ENCODE measurements around the gene PCNX3. TPM values are rescaled to one million over a fixed set of nuclear protein-coding genes. Genes with fewer than 3 reads are reported as not detected.

Gene PCNX3
- polyA plus RNA-seq, 1 donor (not counting 4 experiments of a cell fraction or from before 2014, with no cell fraction given) = 6.1 TPM

DNA sequence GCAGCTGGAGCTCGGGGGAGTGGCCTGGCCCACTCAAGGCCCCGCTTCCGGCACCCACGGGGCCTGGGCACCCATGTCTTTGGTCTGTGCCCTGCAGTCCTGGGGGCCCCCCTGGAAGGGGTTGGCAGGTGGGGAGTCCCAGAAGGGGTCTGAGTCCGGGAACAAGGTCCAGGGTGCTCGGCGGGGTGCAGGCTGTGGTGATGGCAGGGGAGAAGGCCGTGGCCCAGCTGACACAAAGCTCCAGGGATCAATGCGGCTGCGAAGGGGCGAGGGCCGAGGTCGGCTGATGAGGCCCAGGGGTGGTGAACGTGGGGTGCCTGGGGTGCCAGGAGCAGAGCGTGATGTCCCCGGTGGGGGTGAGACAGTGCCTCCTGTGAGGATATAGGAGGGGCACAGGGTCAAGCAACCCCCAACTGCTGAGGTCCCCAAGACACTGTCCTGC, 17.3 kb upstream of the PCNX3 start:
- dilution Hi-C loops (cut with MboI; ENCODE audit: extremely low pct_ligation_motif_present, low sequenced_read_pairs) = no loop called here
- no peaks in the 10 kb centered on the region for H3K79me2 ChIP-seq (ENCODE audit: control insufficient read depth, insufficient read depth, low read length)
- no peaks in the 10 kb centered on the region for H4K20me1 ChIP-seq (ENCODE audit: control insufficient read depth, extremely low read depth, insufficient read depth, low read length)
- DNase-seq (ENCODE audit: low read depth, low spot score) (no peak), FAIRE-seq (no peak)
- no peak overlapping the region for H3K9ac ChIP-seq (ENCODE audit: control insufficient read depth, extremely low read depth, insufficient read depth, low read length)
- H3K9me1 ChIP-seq (ENCODE audit: control insufficient read depth, extremely low read depth, insufficient read depth, low read length) = no peaks in the 10 kb centered on the region
- H3K27me3 ChIP-seq (ENCODE audit: control insufficient read depth, extremely low read depth, insufficient read depth, low read length) = no peaks in the 10 kb centered on the region
- H3K4me1 ChIP-seq (ENCODE audit: control insufficient read depth, extremely low read depth, insufficient read depth, low read length) = peaks cover 13% of the 10 kb centered on the region
- H3K9me3 ChIP-seq (ENCODE audit: control insufficient read depth, low read depth, low read length) = no peaks in the 10 kb centered on the region
- TF ChIP-seq, protein P1, sequence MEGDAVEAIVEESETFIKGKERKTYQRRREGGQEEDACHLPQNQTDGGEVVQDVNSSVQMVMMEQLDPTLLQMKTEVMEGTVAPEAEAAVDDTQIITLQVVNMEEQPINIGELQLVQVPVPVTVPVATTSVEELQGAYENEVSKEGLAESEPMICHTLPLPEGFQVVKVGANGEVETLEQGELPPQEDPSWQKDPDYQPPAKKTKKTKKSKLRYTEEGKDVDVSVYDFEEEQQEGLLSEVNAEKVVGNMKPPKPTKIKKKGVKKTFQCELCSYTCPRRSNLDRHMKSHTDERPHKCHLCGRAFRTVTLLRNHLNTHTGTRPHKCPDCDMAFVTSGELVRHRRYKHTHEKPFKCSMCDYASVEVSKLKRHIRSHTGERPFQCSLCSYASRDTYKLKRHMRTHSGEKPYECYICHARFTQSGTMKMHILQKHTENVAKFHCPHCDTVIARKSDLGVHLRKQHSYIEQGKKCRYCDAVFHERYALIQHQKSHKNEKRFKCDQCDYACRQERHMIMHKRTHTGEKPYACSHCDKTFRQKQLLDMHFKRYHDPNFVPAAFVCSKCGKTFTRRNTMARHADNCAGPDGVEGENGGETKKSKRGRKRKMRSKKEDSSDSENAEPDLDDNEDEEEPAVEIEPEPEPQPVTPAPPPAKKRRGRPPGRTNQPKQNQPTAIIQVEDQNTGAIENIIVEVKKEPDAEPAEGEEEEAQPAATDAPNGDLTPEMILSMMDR (optimal IDR thresholded peaks at IDR 0.05 in 1 of 3, IDR thresholded peaks at IDR 0.05 in 1 of 3, conservative IDR thresholded peaks at IDR 0.05 in 1 of 3; ENCODE audit: extremely low read depth in 1 of 3, insufficient read depth in 2 of 3, low read length in 3 of 3) = no peak
- TF ChIP-seq EZH2 (IDR thresholded peaks at IDR 0.05; ENCODE audit: low read length) = no peak
- no peak overlapping the region for H3K4me3 ChIP-seq (ENCODE audit: control insufficient read depth in 2 of 3, extremely low read depth in 1 of 3, insufficient read depth in 2 of 3, low read depth in 1 of 3, low read length in 3 of 3)
- peaks cover 3 to 10% of the 10 kb centered on the region in 2 experiments for H3K36me3 ChIP-seq (ENCODE audit: control insufficient read depth in 2 of 2, extremely low read depth in 1 of 2, insufficient read depth in 2 of 2, low read length in 2 of 2)
- H3K4me2 ChIP-seq (ENCODE audit: control insufficient read depth, extremely low read depth, insufficient read depth, low read depth, low read length) = no peak overlapping the region
- H3K27ac ChIP-seq (ENCODE audit: control insufficient read depth, insufficient read depth, low read length) = no peak overlapping the region
- no peak overlapping the region for H2AFZ ChIP-seq (ENCODE audit: control insufficient read depth, low read length)

DNA sequence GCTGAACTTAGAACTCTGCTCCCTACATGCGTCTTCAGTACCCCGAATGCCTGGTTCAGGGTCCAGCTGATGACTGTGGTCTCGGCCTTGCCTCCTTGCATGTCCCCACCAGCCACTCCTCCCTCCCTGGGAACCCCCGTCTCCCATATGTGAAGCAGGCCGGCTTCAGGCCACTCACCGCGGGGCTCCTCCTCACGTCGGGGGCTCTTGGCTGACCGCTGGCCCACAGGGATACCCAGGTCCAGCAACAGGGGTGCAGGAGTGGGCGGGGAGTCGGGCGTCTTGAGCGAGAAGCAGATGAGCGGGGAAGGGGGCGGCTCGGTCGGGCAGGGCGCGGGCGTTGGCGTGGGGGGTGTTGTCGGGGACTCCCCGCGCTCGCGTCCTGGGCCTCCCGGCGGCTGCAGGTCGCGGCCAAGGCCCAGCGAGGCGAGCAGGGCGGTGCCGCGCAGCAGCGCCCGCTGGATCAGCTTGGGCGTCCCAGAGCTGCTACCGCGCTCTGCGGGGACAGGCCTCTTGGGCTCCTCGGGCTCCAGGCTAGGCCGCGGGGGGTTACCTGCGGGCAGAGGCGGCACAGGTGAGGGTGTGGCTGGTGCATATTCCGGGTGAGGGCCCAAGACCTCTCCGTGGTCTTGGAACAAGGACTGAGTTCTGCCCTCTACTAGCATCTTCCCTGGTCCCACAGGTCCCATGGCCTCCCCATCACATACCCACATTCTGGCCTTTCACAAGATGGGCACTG, 16.2 kb upstream of the PCNX3 start:
- H3K4me1 ChIP-seq (ENCODE audit: control insufficient read depth, extremely low read depth, insufficient read depth, low read length) = peaks cover 4% of the 10 kb centered on the region
- FAIRE-seq (no peak), DNase-seq (ENCODE audit: low read depth, low spot score) (no peak)
- H3K9me1 ChIP-seq (ENCODE audit: control insufficient read depth, extremely low read depth, insufficient read depth, low read length) = no peaks in the 10 kb centered on the region
- H4K20me1 ChIP-seq (ENCODE audit: control insufficient read depth, extremely low read depth, insufficient read depth, low read length) = no peaks in the 10 kb centered on the region
- dilution Hi-C loops (cut with MboI; ENCODE audit: extremely low pct_ligation_motif_present, low sequenced_read_pairs) = no loop called here
- H3K27ac ChIP-seq (ENCODE audit: control insufficient read depth, insufficient read depth, low read length) = no peak overlapping the region
- no peak overlapping the region for H3K9ac ChIP-seq (ENCODE audit: control insufficient read depth, extremely low read depth, insufficient read depth, low read length)
- no peak overlapping the region for H3K4me3 ChIP-seq (ENCODE audit: control insufficient read depth in 2 of 3, extremely low read depth in 1 of 3, insufficient read depth in 2 of 3, low read depth in 1 of 3, low read length in 3 of 3)
- H3K9me3 ChIP-seq (ENCODE audit: control insufficient read depth, low read depth, low read length) = no peaks in the 10 kb centered on the region
- H3K36me3 ChIP-seq (ENCODE audit: control insufficient read depth in 2 of 2, extremely low read depth in 1 of 2, insufficient read depth in 2 of 2, low read length in 2 of 2) = peaks cover 3 to 14% of the 10 kb centered on the region in 2 experiments
- no peaks in the 10 kb centered on the region for H3K27me3 ChIP-seq (ENCODE audit: control insufficient read depth, extremely low read depth, insufficient read depth, low read length)
- no peaks in the 10 kb centered on the region for H3K79me2 ChIP-seq (ENCODE audit: control insufficient read depth, insufficient read depth, low read length)
- H2AFZ ChIP-seq (ENCODE audit: control insufficient read depth, low read length) = no peak overlapping the region
- TF ChIP-seq, protein P1 (optimal IDR thresholded peaks at IDR 0.05 in 1 of 3, IDR thresholded peaks at IDR 0.05 in 1 of 3, conservative IDR thresholded peaks at IDR 0.05 in 1 of 3; ENCODE audit: extremely low read depth in 1 of 3, insufficient read depth in 2 of 3, low read length in 3 of 3) = no peak
- no peak for TF ChIP-seq EZH2 (IDR thresholded peaks at IDR 0.05; ENCODE audit: low read length)
- H3K4me2 ChIP-seq (ENCODE audit: control insufficient read depth, extremely low read depth, insufficient read depth, low read depth, low read length) = no peak overlapping the region
